Astrocyte of the spinal cord (primary cell): ENCODE measurements around the gene FREM2.

ENCODE experiments used
- DNase-seq: peaks from one replicate; pipeline ENCODE4 v3.0.0; 2011; ENCODE audit warnings: low read depth, low spot score
- H3K4me3 ChIP-seq: 2 replicates; pipeline ENCODE4 v1.5.1; 2011; ENCODE audit warnings: low read depth, mild to moderate bottlenecking, low read length, moderate library complexity
- CTCF ChIP-seq: IDR thresholded peaks from 2 replicates; pipeline ENCODE4 v1.5.1; 2012; ENCODE audit warnings: low read depth, mild to moderate bottlenecking, low read length, inconsistent platforms
- in situ Hi-C: cut with HindIII; loops from 2 replicates; pipeline ENCODE4 v1.10.0; 2017; ENCODE audit warnings: low sequenced_read_pairs

The FREM2 gene

GRCh38 chr13:38899571-38899970 is 212.7 kb downstream of the FREM2 start:
- in situ Hi-C loops, result no loop called here
- no peak overlapping the region for H3K4me3 ChIP-seq
- TF ChIP-seq CTCF, result no peak
- DNase-seq, result no peak

- no peak for DNase-seq
Observed at GRCh38 chr13:38900188-38900587, 213.3 kb downstream of the FREM2 start.

GRCh38 chr13:38902551-38902950 is 215.7 kb downstream of the FREM2 start:
- TF ChIP-seq CTCF, result no peak
- in situ Hi-C loops, result no loop called here

More at GRCh38 chr13:38900188-38900587, 213.3 kb downstream of the FREM2 start:
- peak; percentile 37 for TF ChIP-seq CTCF
- in situ Hi-C loops, result no loop called here
- H3K4me3 ChIP-seq, result no peak overlapping the region

GRCh38 chr13:38905081-38905480 is 218.2 kb downstream of the FREM2 start:
- H3K4me3 ChIP-seq, result no peak overlapping the region
- DNase-seq, result no peak
- in situ Hi-C loops, result no loop called here

More at GRCh38 chr13:38902551-38902950, 215.7 kb downstream of the FREM2 start:
- DNase-seq, result no peak
- no peak overlapping the region for H3K4me3 ChIP-seq

GRCh38 chr13:38905861-38906260 is 219.0 kb downstream of the FREM2 start:
- in situ Hi-C loops, result no loop called here
- DNase-seq, result no peak
- H3K4me3 ChIP-seq, result no peak overlapping the region
- no peak for TF ChIP-seq CTCF

More at GRCh38 chr13:38905081-38905480, 218.2 kb downstream of the FREM2 start:
- no peak for TF ChIP-seq CTCF

- TF ChIP-seq CTCF, result no peak
- no peak for DNase-seq
- in situ Hi-C loops, result no loop called here
- H3K4me3 ChIP-seq, result no peak overlapping the region
Observed at GRCh38 chr13:38908574-38908973, 221.7 kb downstream of the FREM2 start.

GRCh38 chr13:38914070-38914469 is 227.2 kb downstream of the FREM2 start:
- TF ChIP-seq CTCF, result no peak
- no peak overlapping the region for H3K4me3 ChIP-seq
- no peak for DNase-seq
- in situ Hi-C loops, result no loop called here
